GM10266 (cell line): ENCODE results near the gene MATN4.
"Not testable (repeated sequence)": the region's sequence is repeated elsewhere in the genome, so short reads cannot be mapped to it uniquely, and the experiment has no call there.

Experiments used
- DNase-seq: peaks from one replicate; pipeline ENCODE4 v3.0.0; 2012; ENCODE audit errors: extremely low spot score
- CTCF ChIP-seq: IDR thresholded peaks from 2 replicates; pipeline ENCODE4 v1.5.1; 2012; ENCODE audit warnings: mild to moderate bottlenecking, low read depth; ENCODE audit not compliant: control insufficient read depth, insufficient read depth; ENCODE audit errors: missing control alignments

The MATN4 gene

GRCh38 chr20:45308117-45308778, at the start of gene MATN4:
Gene MATN4, minus strand, starts transcription at chr20:45308299. Its CDS starts 2,717 bp downstream, at chr20:45305582.
- no peak for DNase-seq
- TF ChIP-seq CTCF, result no peak

GRCh38 chr20:45355209-45356084, 47.3 kb upstream of the MATN4 start:
- DNase-seq, result no peak
- TF ChIP-seq CTCF, result no peak

GRCh38 chr20:45354423-45355208, 46.5 kb upstream of the MATN4 start:
- no peak for TF ChIP-seq CTCF
- DNase-seq, result no peak

- TF ChIP-seq CTCF, result no peak
These were observed 45.6 kb upstream of the MATN4 start for GRCh38 chr20:45353746-45354145.

GRCh38 chr20:45352729-45353128, 44.6 kb upstream of the MATN4 start:
- DNase-seq, result no peak
- no peak for TF ChIP-seq CTCF

More at GRCh38 chr20:45353746-45354145, 45.6 kb upstream of the MATN4 start:
- DNase-seq, result no peak

GRCh38 chr20:45350795-45351194, 42.7 kb upstream of the MATN4 start:
- DNase-seq, result not testable (repeated sequence)

GRCh38 chr20:45350217-45350616, 42.1 kb upstream of the MATN4 start:
- DNase-seq, result no peak
- TF ChIP-seq CTCF, result no peak
